Endothelial cell of umbilical vein (primary cell): Measurements from ENCODE around the gene CCDC92B.

ENCODE experiments used
- EZH2 ChIP-seq: IDR thresholded peaks from 2 replicates; pipeline ENCODE4 v1.6.1; 2012; ENCODE audit warnings: borderline replicate concordance, low read depth, mild to moderate bottlenecking, moderate library complexity, low read length, inconsistent platforms; ENCODE audit not compliant: severe bottlenecking
- GATA2 ChIP-seq: IDR thresholded peaks from 2 replicates; pipeline ENCODE4 v1.7.0; 2011; ENCODE audit warnings: low read depth, mild to moderate bottlenecking, moderate library complexity, mixed read lengths, low read length; ENCODE audit not compliant: insufficient read length, insufficient read depth
- JUN ChIP-seq: IDR thresholded peaks from 2 replicates; pipeline ENCODE4 v1.6.1; 2011; ENCODE audit warnings: borderline replicate concordance, low read depth; ENCODE audit not compliant: insufficient read length, insufficient read depth
- MYC ChIP-seq: IDR thresholded peaks from one replicate; pipeline ENCODE4 v1.6.1; 2011; ENCODE audit warnings: mild to moderate bottlenecking, low read depth, low read length
- POLR2A ChIP-seq: IDR thresholded peaks from 2 replicates; pipeline ENCODE4 v1.6.1; 2012; ENCODE audit warnings: low read depth, mild to moderate bottlenecking, control low read depth, low read length
- POLR2AphosphoS5 ChIP-seq: IDR thresholded peaks from 2 replicates; pipeline ENCODE4 v1.6.1; 2012; ENCODE audit warnings: low read depth, mild to moderate bottlenecking, control low read depth, low read length, moderate library complexity; ENCODE audit not compliant: insufficient read depth
- TF ChIP-seq, protein P1 (sequence below), 2 donors: IDR thresholded peaks; 1 replicate in 1 of 2; 2 replicates in 1 of 2; pipeline ENCODE4 v1.5.1; 2011; ENCODE audit warnings: low read length in 2 of 2, mild to moderate bottlenecking in 2 of 2, moderate library complexity in 2 of 2, control low read depth in 1 of 2, inconsistent platforms in 1 of 2, low read depth in 1 of 2; ENCODE audit not compliant: insufficient read depth in 1 of 2; ENCODE audit errors: extremely low read depth in 1 of 2
- TF ChIP-seq, protein P2 (sequence below): IDR thresholded peaks from 2 replicates; pipeline ENCODE4 v1.6.1; 2011; ENCODE audit not compliant: insufficient read depth, insufficient read length

DNA sequence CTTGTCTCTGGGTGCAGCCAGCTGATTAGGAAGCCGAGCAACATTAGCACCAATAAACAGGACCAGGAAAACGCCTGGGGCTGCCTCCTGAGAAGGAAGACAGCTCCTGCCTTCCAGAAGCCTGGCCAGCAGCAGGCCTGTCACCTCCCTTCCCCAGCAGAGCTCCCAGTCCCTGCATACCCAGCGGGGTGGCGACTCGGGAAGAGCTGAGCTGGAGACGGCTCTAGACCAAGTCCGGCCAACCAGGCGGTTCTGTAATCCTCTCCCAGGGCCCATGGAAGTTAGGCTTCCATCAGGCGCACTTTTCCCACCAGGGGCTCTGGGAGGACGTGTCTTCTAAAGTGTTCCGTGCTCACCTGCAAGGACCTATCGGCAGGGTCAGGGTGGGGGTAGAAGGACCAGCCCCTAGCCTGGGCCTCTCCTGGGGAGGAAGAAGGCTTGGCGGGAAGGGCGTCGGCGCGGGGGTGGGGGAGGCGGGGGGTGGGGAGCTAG, 25.9 kb downstream of the CCDC92B start:
- TF ChIP-seq, protein P1, sequence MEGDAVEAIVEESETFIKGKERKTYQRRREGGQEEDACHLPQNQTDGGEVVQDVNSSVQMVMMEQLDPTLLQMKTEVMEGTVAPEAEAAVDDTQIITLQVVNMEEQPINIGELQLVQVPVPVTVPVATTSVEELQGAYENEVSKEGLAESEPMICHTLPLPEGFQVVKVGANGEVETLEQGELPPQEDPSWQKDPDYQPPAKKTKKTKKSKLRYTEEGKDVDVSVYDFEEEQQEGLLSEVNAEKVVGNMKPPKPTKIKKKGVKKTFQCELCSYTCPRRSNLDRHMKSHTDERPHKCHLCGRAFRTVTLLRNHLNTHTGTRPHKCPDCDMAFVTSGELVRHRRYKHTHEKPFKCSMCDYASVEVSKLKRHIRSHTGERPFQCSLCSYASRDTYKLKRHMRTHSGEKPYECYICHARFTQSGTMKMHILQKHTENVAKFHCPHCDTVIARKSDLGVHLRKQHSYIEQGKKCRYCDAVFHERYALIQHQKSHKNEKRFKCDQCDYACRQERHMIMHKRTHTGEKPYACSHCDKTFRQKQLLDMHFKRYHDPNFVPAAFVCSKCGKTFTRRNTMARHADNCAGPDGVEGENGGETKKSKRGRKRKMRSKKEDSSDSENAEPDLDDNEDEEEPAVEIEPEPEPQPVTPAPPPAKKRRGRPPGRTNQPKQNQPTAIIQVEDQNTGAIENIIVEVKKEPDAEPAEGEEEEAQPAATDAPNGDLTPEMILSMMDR (IDR thresholded peaks at IDR 0.05; ENCODE audit: extremely low read depth in 1 of 2, insufficient read depth in 1 of 2, low read depth in 1 of 2, low read length in 2 of 2): no peak
- TF ChIP-seq EZH2: no peak
- no peak for TF ChIP-seq JUN
- TF ChIP-seq MYC: no peak
- no peak for TF ChIP-seq POLR2A
- TF ChIP-seq POLR2AphosphoS5: no peak
- TF ChIP-seq, protein P2, sequence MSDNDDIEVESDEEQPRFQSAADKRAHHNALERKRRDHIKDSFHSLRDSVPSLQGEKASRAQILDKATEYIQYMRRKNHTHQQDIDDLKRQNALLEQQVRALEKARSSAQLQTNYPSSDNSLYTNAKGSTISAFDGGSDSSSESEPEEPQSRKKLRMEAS: no peak
- TF ChIP-seq GATA2: no peak
